DND-41 (cell line): ENCODE measurements around the gene RNF207.

Source experiments
- ATAC-seq: fragments of 200-7000 bp; cut with Tn5 transposase; 3 replicates; pipeline ENCODE4 v1.9.1; 2021; ENCODE audit warnings: low read depth; ENCODE audit not compliant: insufficient read depth
- DNase-seq: peaks from one replicate; pipeline ENCODE4 v3.0.0-alpha.2; 2020
- H2AFZ ChIP-seq: 2 replicates; pipeline ENCODE4 v1.6.0; 2012; ENCODE audit warnings: low read depth, low read length
- H3K27ac ChIP-seq: 2 replicates; pipeline ENCODE4 v1.5.1; 2012; ENCODE audit warnings: low read length, inconsistent platforms
- H3K27me3 ChIP-seq: fragments of 200-600 bp; sonication (generic); 2 replicates; pipeline ENCODE4 v1.6.0; 2012; ENCODE audit warnings: low read length, mild to moderate bottlenecking, inconsistent platforms; ENCODE audit not compliant: insufficient read depth, poor library complexity
- H3K36me3 ChIP-seq: 2 replicates; pipeline ENCODE4 v1.5.1; 2012; ENCODE audit warnings: low read length, inconsistent platforms; ENCODE audit not compliant: insufficient read depth
- H3K4me1 ChIP-seq: 2 replicates; pipeline ENCODE4 v1.5.1; 2012; ENCODE audit warnings: mild to moderate bottlenecking, low read length; ENCODE audit not compliant: insufficient read depth
- H3K4me2 ChIP-seq: 2 replicates; pipeline ENCODE4 v1.6.0; 2012; ENCODE audit warnings: mild to moderate bottlenecking, moderate library complexity, low read length, inconsistent platforms; ENCODE audit not compliant: insufficient read depth
- H3K4me3 ChIP-seq, 2 experiments: fragments of 200-600 bp in 1 of 2; shearing (Covaris generic) in 1 of 2; 2 replicates each; pipeline ENCODE4 v1.5.1; 2012 to 2016; ENCODE audit warnings: inconsistent platforms in 2 of 2, low read length in 2 of 2, mild to moderate bottlenecking in 2 of 2, low read depth in 1 of 2, moderate library complexity in 1 of 2
- H3K79me2 ChIP-seq: 2 replicates; pipeline ENCODE4 v1.6.0; 2012; ENCODE audit warnings: low read length, inconsistent platforms; ENCODE audit not compliant: insufficient read depth
- H3K9ac ChIP-seq: 2 replicates; pipeline ENCODE4 v1.6.0; 2012; ENCODE audit warnings: low read depth, mild to moderate bottlenecking, inconsistent platforms, low read length, moderate library complexity
- H3K9me3 ChIP-seq: 2 replicates; pipeline ENCODE4 v1.5.1; 2012; ENCODE audit warnings: low read length, moderate library complexity, mild to moderate bottlenecking, inconsistent platforms; ENCODE audit not compliant: insufficient read depth, severe bottlenecking
- H4K20me1 ChIP-seq: 2 replicates; pipeline ENCODE4 v1.6.0; 2012; ENCODE audit warnings: low read length; ENCODE audit not compliant: insufficient read depth
- EZH2 ChIP-seq: IDR thresholded peaks from 3 replicates; pipeline ENCODE4 v1.6.1; 2012; ENCODE audit warnings: borderline replicate concordance, low read depth, mild to moderate bottlenecking, moderate library complexity, low read length, inconsistent platforms; ENCODE audit not compliant: severe bottlenecking
- TF ChIP-seq, protein P1 (sequence below): IDR thresholded peaks from 2 replicates; pipeline ENCODE4 v1.5.1; 2012; ENCODE audit warnings: borderline replicate concordance, low read length, moderate library complexity, mild to moderate bottlenecking; ENCODE audit not compliant: poor library complexity, severe bottlenecking; ENCODE audit errors: extremely low read depth

Gene RNF207

DNA sequence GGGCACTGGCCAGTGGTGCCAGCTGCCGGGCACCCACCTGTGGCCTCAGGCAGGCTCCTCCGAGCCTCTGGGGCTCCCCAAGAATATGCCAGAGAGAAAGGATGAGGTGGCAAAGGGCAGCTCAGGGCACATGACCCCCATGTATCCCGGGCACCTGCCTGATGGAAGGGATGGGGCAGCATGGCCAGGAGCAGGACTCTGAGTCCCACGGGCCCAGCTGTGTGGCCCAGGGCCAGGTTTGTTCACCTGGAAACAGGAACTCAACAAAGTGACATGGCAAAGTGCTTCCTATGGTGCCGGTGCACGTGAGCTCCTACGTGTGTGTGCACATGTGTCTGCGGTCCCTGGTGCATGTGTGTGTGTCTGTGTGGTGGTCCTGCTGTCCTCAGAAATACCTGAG is 64.5 kb downstream of the RNF207 start:
- TF ChIP-seq EZH2: no peak
- TF ChIP-seq, protein P1, sequence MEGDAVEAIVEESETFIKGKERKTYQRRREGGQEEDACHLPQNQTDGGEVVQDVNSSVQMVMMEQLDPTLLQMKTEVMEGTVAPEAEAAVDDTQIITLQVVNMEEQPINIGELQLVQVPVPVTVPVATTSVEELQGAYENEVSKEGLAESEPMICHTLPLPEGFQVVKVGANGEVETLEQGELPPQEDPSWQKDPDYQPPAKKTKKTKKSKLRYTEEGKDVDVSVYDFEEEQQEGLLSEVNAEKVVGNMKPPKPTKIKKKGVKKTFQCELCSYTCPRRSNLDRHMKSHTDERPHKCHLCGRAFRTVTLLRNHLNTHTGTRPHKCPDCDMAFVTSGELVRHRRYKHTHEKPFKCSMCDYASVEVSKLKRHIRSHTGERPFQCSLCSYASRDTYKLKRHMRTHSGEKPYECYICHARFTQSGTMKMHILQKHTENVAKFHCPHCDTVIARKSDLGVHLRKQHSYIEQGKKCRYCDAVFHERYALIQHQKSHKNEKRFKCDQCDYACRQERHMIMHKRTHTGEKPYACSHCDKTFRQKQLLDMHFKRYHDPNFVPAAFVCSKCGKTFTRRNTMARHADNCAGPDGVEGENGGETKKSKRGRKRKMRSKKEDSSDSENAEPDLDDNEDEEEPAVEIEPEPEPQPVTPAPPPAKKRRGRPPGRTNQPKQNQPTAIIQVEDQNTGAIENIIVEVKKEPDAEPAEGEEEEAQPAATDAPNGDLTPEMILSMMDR: no peak
- Histone ChIP-seq H3K4me2 (no peak overlapping the region), H3K9me3 (no peaks in the 10 kb centered on the region), H2AFZ (no peak overlapping the region), H4K20me1 (peaks cover 55% of the 10 kb centered on the region), H3K4me1 (no peaks in the 10 kb centered on the region), H3K4me3 (no peak overlapping the region), H3K79me2 (no peaks in the 10 kb centered on the region), H3K36me3 (peaks cover 72% of the 10 kb centered on the region), H3K27me3 (no peaks in the 10 kb centered on the region), H3K9ac (no peak overlapping the region), H3K27ac (no peak overlapping the region)
- DNase-seq (no peak), ATAC-seq (no peak)
